ENCODE measurements around the gene SNX18.

Gene SNX18

GRCh38 chr5:54517512-54518145, at the start of gene SNX18:
Gene SNX18, plus strand, starts transcription at chr5:54517759. Its CDS starts 194 bp downstream, at chr5:54517953.
- no peaks in the 10 kb centered on the region for H4K20me1 ChIP-seq (ENCODE audit: control insufficient read depth, insufficient read depth, low read depth, low read length)
- H3K27me3 ChIP-seq (ENCODE audit: control insufficient read depth, low read length): no peaks in the 10 kb centered on the region
- H3K27ac ChIP-seq (ENCODE audit: low read depth, low read length): no peak within 1 kb of the TSS
- no peaks in the 10 kb centered on the region for H3K9me3 ChIP-seq (ENCODE audit: control insufficient read depth, insufficient read depth, low read length)
- no peaks in the 10 kb centered on the region for H3K9me2 ChIP-seq (replicated peaks; ENCODE audit: control insufficient read depth, low read length)
- H3F3A ChIP-seq (ENCODE audit: control insufficient read depth, insufficient read depth): no peaks in the 10 kb centered on the region
- no peaks in the 10 kb centered on the region for H3K36me3 ChIP-seq (ENCODE audit: control insufficient read depth, low read length)
- peaks cover 29% of the 10 kb centered on the region for H3K4me1 ChIP-seq (ENCODE audit: control insufficient read depth, low read length)
- TF ChIP-seq EZH2phosphoT487 (IDR thresholded peaks at IDR 0.05; ENCODE audit: borderline replicate concordance, low read length): no peak
- TF ChIP-seq, protein P1, sequence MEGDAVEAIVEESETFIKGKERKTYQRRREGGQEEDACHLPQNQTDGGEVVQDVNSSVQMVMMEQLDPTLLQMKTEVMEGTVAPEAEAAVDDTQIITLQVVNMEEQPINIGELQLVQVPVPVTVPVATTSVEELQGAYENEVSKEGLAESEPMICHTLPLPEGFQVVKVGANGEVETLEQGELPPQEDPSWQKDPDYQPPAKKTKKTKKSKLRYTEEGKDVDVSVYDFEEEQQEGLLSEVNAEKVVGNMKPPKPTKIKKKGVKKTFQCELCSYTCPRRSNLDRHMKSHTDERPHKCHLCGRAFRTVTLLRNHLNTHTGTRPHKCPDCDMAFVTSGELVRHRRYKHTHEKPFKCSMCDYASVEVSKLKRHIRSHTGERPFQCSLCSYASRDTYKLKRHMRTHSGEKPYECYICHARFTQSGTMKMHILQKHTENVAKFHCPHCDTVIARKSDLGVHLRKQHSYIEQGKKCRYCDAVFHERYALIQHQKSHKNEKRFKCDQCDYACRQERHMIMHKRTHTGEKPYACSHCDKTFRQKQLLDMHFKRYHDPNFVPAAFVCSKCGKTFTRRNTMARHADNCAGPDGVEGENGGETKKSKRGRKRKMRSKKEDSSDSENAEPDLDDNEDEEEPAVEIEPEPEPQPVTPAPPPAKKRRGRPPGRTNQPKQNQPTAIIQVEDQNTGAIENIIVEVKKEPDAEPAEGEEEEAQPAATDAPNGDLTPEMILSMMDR (IDR thresholded peaks at IDR 0.05; ENCODE audit: low read depth, low read length, poor library complexity, severe bottlenecking): peak; percentile 84
- H3K4me3 ChIP-seq (ENCODE audit: low read length): peak within 1 kb of the TSS; percentile 82
- peaks cover 2% of the 10 kb centered on the region for H3K79me2 ChIP-seq (ENCODE audit: control insufficient read depth, low read length)
- peak within 1 kb of the TSS; percentile 60 for H3K4me2 ChIP-seq (ENCODE audit: low read length)

DNA sequence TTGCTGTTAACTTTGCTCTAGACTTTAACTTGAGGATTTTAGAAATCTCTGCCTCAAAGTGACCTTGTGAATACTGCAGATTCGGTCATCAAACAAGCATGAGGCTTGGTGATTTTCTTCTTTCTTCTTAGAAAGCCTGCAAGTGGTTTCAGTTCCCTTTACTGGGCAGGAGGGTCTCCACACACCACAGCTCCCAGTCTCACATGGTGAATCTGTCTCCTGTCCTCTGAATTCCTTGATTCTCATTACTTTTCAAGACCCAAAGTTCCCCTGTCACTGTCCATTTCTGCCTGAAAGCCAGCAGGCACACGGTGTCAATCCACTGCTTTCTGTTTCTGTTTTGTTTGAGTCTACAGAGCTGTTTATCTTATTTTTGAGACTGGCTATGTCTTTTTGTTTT, 47.9 kb upstream of the SNX18 start:
- H4K20me1 ChIP-seq (ENCODE audit: control insufficient read depth, insufficient read depth, low read depth, low read length): no peaks in the 10 kb centered on the region
- H3K36me3 ChIP-seq (ENCODE audit: control insufficient read depth, low read length): no peaks in the 10 kb centered on the region
- H3K4me3 ChIP-seq (ENCODE audit: low read length): no peak overlapping the region
- H3K4me1 ChIP-seq (ENCODE audit: control insufficient read depth, low read length): no peaks in the 10 kb centered on the region; the same call in 1 of the 2 replicates
- H3F3A ChIP-seq (ENCODE audit: control insufficient read depth, insufficient read depth): no peaks in the 10 kb centered on the region
- H3K27me3 ChIP-seq (ENCODE audit: control insufficient read depth, low read length): peaks cover 5% of the 10 kb centered on the region; the same call in 1 of the 2 replicates
- H3K27ac ChIP-seq (ENCODE audit: low read depth, low read length): no peak overlapping the region
- TF ChIP-seq, protein P1 (IDR thresholded peaks at IDR 0.05; ENCODE audit: low read depth, low read length, poor library complexity, severe bottlenecking): no peak
- TF ChIP-seq EZH2phosphoT487 (IDR thresholded peaks at IDR 0.05; ENCODE audit: borderline replicate concordance, low read length): no peak
- H3K4me2 ChIP-seq (ENCODE audit: low read length): no peak overlapping the region
- no peaks in the 10 kb centered on the region for H3K79me2 ChIP-seq (ENCODE audit: control insufficient read depth, low read length)
- no peaks in the 10 kb centered on the region; the same call in 1 of the 2 replicates for H3K9me3 ChIP-seq (ENCODE audit: control insufficient read depth, insufficient read depth, low read length)
- no peaks in the 10 kb centered on the region for H3K9me2 ChIP-seq (replicated peaks; ENCODE audit: control insufficient read depth, low read length)

DNA sequence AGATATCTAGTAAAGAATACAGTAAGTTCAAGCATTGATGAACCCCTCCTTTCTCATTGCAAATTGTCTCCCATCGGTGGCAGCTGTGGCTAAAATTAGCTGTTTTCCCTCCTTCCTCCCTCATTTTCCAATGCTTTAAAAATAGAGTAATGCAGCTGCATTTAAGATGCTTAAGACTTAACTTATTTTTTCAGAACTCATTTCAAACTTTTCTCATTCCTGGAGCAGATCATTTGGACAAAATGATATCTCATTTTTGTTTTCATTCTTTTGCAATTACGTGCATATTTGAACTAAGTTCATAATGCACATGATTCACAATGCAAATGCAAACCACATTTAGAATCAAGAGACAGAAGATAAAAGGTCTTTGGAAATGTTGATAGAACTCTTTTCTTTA, 47.4 kb upstream of the SNX18 start:
- TF ChIP-seq, protein P1 (IDR thresholded peaks at IDR 0.05; ENCODE audit: low read depth, low read length, poor library complexity, severe bottlenecking): no peak
- no peak for TF ChIP-seq EZH2phosphoT487 (IDR thresholded peaks at IDR 0.05; ENCODE audit: borderline replicate concordance, low read length)
- Histone ChIP-seq H3K27ac (ENCODE audit: low read depth, low read length) (no peak overlapping the region), H3K79me2 (ENCODE audit: control insufficient read depth, low read length) (no peaks in the 10 kb centered on the region), H3K4me3 (ENCODE audit: low read length) (no peak overlapping the region), H3K4me1 (ENCODE audit: control insufficient read depth, low read length) (no peaks in the 10 kb centered on the region; the same call in 1 of the 2 replicates), H3K36me3 (ENCODE audit: control insufficient read depth, low read length) (no peaks in the 10 kb centered on the region), H3K4me2 (ENCODE audit: low read length) (no peak overlapping the region), H4K20me1 (ENCODE audit: control insufficient read depth, insufficient read depth, low read depth, low read length) (no peaks in the 10 kb centered on the region), H3K9me2 (replicated peaks; ENCODE audit: control insufficient read depth, low read length) (no peaks in the 10 kb centered on the region), H3F3A (ENCODE audit: control insufficient read depth, insufficient read depth) (no peaks in the 10 kb centered on the region), H3K9me3 (ENCODE audit: control insufficient read depth, insufficient read depth, low read length) (no peaks in the 10 kb centered on the region; the same call in 1 of the 2 replicates), H3K27me3 (ENCODE audit: control insufficient read depth, low read length) (peaks cover 5% of the 10 kb centered on the region; the same call in 1 of the 2 replicates)

Measured in DOHH2 (cell line).